SKM-1 treated with dmso at 0.1 percent for 144 hours (cell line): ENCODE data around the gene NOSTRIN.
"Not testable (repeated sequence)": the region's sequence is repeated elsewhere in the genome, so short reads cannot be mapped to it uniquely, and the experiment has no call there.

Experiments used
- DNase-seq: peaks from one replicate; lab custom pipeline; 2025; ENCODE audit not compliant: unreplicated experiment; lab: John Stamatoyannopoulos, UW

NOSTRIN gene

GRCh38 chr2:168789776-168790175 lies 12.7 kb upstream of the NOSTRIN start:
- DNase-seq: no peak

GRCh38 chr2:168790226-168790902 lies 12.1 kb upstream of the NOSTRIN start:
- DNase-seq: no peak

GRCh38 chr2:168791140-168791539 lies 11.3 kb upstream of the NOSTRIN start:
- not testable (repeated sequence) for DNase-seq

GRCh38 chr2:168793596-168793995 lies 8.8 kb upstream of the NOSTRIN start:
- no peak for DNase-seq

- DNase-seq: no peak
Measured at GRCh38 chr2:168794968-168795367, 7.5 kb upstream of the NOSTRIN start.

- DNase-seq: no peak
Measured at GRCh38 chr2:168796090-168796577, 6.3 kb upstream of the NOSTRIN start.

GRCh38 chr2:168796583-168797285 lies 5.7 kb upstream of the NOSTRIN start:
- DNase-seq: no peak

- DNase-seq: no peak
Measured at GRCh38 chr2:168797286-168797655, 5.2 kb upstream of the NOSTRIN start.

- no peak for DNase-seq
Measured at GRCh38 chr2:168798076-168798887, 4.2 kb upstream of the NOSTRIN start.

- no peak for DNase-seq
Measured at GRCh38 chr2:168798888-168799410, 3.5 kb upstream of the NOSTRIN start.

GRCh38 chr2:168801471-168801870 lies 966 bp upstream of the NOSTRIN start:
- DNase-seq: no peak

GRCh38 chr2:168802859-168803725 lies 655 bp downstream of the NOSTRIN start:
- no peak for DNase-seq

- DNase-seq: no peak
Measured at GRCh38 chr2:168804214-168804613, 1.8 kb downstream of the NOSTRIN start.

- no peak for DNase-seq
Measured at GRCh38 chr2:168805615-168806014, 3.2 kb downstream of the NOSTRIN start.

GRCh38 chr2:168809537-168809936 lies 7.1 kb downstream of the NOSTRIN start:
- DNase-seq: no peak

- no peak for DNase-seq
Measured at GRCh38 chr2:168810235-168810634, 7.8 kb downstream of the NOSTRIN start.

GRCh38 chr2:168811696-168812095 lies 9.3 kb downstream of the NOSTRIN start:
- no peak for DNase-seq

- DNase-seq: no peak
Measured at GRCh38 chr2:168814046-168814445, 11.6 kb downstream of the NOSTRIN start.

- no peak for DNase-seq
Measured at GRCh38 chr2:168814939-168815907, 12.8 kb downstream of the NOSTRIN start.
